ENCODE measurements around the gene ZFYVE28. TPM values are rescaled to one million over a fixed set of nuclear protein-coding genes. Genes with fewer than 3 reads are reported as not detected.

The ZFYVE28 gene
- polyA plus RNA-seq, 1 of the 3 experiments (the other 2 are of a cell fraction), result 3.2 TPM

DNA sequence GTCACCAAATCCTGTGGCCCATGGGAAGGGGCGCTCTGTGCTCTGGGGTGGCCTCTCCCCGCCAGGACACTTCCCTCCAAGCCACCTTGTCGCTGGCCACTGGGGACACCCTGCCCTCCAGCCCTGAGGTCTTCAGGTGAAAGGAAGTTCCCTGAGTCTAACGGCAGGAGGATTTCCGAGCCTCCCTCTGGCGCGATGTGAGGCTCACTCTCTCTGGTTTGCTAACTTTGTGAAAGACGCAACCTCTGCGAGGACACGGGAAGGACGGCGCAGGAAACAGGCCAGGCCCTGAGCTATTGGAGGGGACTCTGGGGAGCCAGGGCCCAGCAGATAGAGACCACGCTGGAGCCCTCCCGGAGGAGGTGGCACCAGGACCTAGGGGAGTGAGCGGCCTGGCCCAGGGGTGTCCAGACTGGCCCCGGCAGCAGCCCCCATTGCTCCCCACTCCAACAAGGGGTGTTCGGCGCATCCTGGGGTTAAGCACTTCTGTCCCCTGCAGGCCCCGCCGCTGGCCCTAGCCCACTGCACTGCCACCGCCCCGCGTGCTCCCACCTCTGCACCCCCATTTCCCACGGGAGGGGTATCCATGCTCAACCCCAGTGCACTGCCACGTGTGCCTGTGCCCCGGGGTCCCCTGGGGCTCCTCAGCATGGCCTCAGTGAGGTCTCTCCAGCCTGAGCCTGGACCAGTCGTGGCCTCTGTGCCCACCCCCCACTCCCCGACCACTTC, 84.4 kb downstream of the ZFYVE28 start:
- H3K9ac ChIP-seq, result no peak overlapping the region
- H3K9me2 ChIP-seq, result no peaks in the 10 kb centered on the region
- H3F3A ChIP-seq (replicated peaks; ENCODE audit: insufficient read depth), result peaks cover 11% of the 10 kb centered on the region
- no peaks in the 10 kb centered on the region for H3K4me1 ChIP-seq (ENCODE audit: control insufficient read depth in 1 of 2, insufficient read depth in 2 of 2, low read depth in 1 of 2, low read length in 1 of 2)
- POLR2A ChIA-PET, result no interaction called here
- DNase-seq, result peak; percentile 48
- H3K4me3 ChIP-seq (ENCODE audit: low read depth in 2 of 2, low read length in 1 of 2), result no peak overlapping the region
- H4K20me1 ChIP-seq (ENCODE audit: insufficient read depth), result no peaks in the 10 kb centered on the region
- CTCF ChIA-PET, result interaction anchor here (1.3 kb wide), 1 partner anchor 615 kb away, joined by 3 read pairs; no protein-coding TSS in a partner anchor
- H3K79me2 ChIP-seq (ENCODE audit: insufficient read depth), result no peaks in the 10 kb centered on the region
- no peaks in the 10 kb centered on the region for H3K27me3 ChIP-seq (ENCODE audit: insufficient read depth)
- WGBS (ENCODE audit: low lambda C conversion rate), result 93% methylated on average over 19 of the region's 28 CpGs
- H3K9me3 ChIP-seq, result no peaks in the 10 kb centered on the region
- no peaks in the 10 kb centered on the region for H3K36me3 ChIP-seq (replicated peaks in 1 of 2; ENCODE audit: control insufficient read depth in 1 of 2, insufficient read depth in 2 of 2, low read length in 1 of 2)
- no peak for TF ChIP-seq RFX5 (IDR thresholded peaks at IDR 0.05; ENCODE audit: low read length)
- no peak for TF ChIP-seq EZH2phosphoT487 (IDR thresholded peaks at IDR 0.05; ENCODE audit: borderline replicate concordance, low read depth)
- no peak for TF ChIP-seq GATA2 (CRISPR knock-in tag; IDR thresholded peaks at IDR 0.05)
- TF ChIP-seq FOXJ3 (CRISPR knock-in tag; IDR thresholded peaks at IDR 0.05), result no peak
- no peak for TF ChIP-seq NFIC (IDR thresholded peaks at IDR 0.05; ENCODE audit: borderline replicate concordance)
- no peak for TF ChIP-seq ELF1 (IDR thresholded peaks at IDR 0.05)
- no peak for TF ChIP-seq CHD2 (IDR thresholded peaks at IDR 0.05; ENCODE audit: low read length, partially characterized antibody)
- TF ChIP-seq, protein P1, sequence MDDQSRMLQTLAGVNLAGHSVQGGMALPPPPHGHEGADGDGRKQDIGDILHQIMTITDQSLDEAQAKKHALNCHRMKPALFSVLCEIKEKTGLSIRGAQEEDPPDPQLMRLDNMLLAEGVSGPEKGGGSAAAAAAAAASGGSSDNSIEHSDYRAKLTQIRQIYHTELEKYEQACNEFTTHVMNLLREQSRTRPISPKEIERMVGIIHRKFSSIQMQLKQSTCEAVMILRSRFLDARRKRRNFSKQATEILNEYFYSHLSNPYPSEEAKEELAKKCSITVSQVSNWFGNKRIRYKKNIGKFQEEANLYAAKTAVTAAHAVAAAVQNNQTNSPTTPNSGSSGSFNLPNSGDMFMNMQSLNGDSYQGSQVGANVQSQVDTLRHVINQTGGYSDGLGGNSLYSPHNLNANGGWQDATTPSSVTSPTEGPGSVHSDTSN (IDR thresholded peaks at IDR 0.05), result no peak
- no peak for TF ChIP-seq TCF12 (IDR thresholded peaks at IDR 0.05)
- TF ChIP-seq, protein P2, sequence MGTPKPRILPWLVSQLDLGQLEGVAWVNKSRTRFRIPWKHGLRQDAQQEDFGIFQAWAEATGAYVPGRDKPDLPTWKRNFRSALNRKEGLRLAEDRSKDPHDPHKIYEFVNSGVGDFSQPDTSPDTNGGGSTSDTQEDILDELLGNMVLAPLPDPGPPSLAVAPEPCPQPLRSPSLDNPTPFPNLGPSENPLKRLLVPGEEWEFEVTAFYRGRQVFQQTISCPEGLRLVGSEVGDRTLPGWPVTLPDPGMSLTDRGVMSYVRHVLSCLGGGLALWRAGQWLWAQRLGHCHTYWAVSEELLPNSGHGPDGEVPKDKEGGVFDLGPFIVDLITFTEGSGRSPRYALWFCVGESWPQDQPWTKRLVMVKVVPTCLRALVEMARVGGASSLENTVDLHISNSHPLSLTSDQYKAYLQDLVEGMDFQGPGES (IDR thresholded peaks at IDR 0.05; ENCODE audit: low read depth, low read length), result no peak
- no peak for TF ChIP-seq RAD21 (IDR thresholded peaks at IDR 0.05; ENCODE audit: low read length)
- no peak overlapping the region for H2AFZ ChIP-seq (ENCODE audit: low read depth)
- no peak overlapping the region for H3K4me2 ChIP-seq
- H3K27ac ChIP-seq (ENCODE audit: low read depth in 2 of 2, low read length in 1 of 2), result no peak overlapping the region

DNA sequence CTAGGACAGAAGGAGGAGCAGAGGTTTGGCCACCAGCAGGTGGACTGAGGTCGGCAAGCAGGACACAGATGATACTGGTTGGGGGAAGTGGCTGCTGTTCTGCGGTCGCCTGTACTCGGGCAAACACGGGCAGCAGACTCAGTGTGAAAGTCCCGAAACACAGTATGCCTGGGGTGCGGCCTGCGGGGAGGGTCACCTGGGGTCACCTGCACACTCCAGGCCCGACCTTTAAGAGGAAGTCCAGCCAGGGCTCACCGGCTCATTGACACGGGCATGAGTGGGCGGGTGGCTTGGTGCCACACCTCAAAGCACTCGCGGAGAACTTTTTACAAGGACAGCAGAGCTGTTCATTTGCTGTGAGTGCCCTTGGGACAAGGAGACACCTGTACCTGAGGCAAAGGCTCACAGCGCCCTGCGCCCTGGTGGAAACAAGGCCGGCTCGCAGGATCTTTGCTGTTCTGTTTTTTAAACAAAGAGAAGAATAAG, 85.0 kb downstream of the ZFYVE28 start:
- DNase-seq, result peak; percentile 26
- CTCF ChIA-PET, result no interaction called here
- POLR2A ChIA-PET, result no interaction called here
- TF ChIP-seq SIN3A (IDR thresholded peaks at IDR 0.05; ENCODE audit: borderline replicate concordance, low read depth, low read length) (no peak), USF2 (IDR thresholded peaks at IDR 0.05; ENCODE audit: borderline replicate concordance, low read depth, low read length) (no peak), FOXJ3 (CRISPR knock-in tag; IDR thresholded peaks at IDR 0.05) (no peak), SMC3 (IDR thresholded peaks at IDR 0.05; ENCODE audit: low read depth, low read length) (no peak), POLR2AphosphoS5 (IDR thresholded peaks at IDR 0.05; ENCODE audit: low read depth, low read length) (no peak), CHD2 (IDR thresholded peaks at IDR 0.05; ENCODE audit: low read length, partially characterized antibody) (no peak), TCF12 (IDR thresholded peaks at IDR 0.05) (no peak), EP300 (IDR thresholded peaks at IDR 0.05; ENCODE audit: borderline replicate concordance in 1 of 2, low read depth in 1 of 2, low read length in 1 of 2) (no peak), ELF1 (IDR thresholded peaks at IDR 0.05) (no peak), FOXM1 (IDR thresholded peaks at IDR 0.05; ENCODE audit: low read depth) (no peak), MXI1 (IDR thresholded peaks at IDR 0.05; ENCODE audit: low read depth, low read length) (no peak), REST (IDR thresholded peaks at IDR 0.05; ENCODE audit: low read depth, low read length) (no peak), TAF1 (IDR thresholded peaks at IDR 0.05; ENCODE audit: borderline replicate concordance, low read depth, low read length) (no peak), GABPA (IDR thresholded peaks at IDR 0.05; ENCODE audit: low read depth) (no peak)

More for the DNA sequence above, 85.0 kb downstream of the ZFYVE28 start:
- Histone ChIP-seq H3K9ac (no peak overlapping the region), H2AFZ (ENCODE audit: low read depth) (no peak overlapping the region), H3F3A (replicated peaks; ENCODE audit: insufficient read depth) (peaks cover 11% of the 10 kb centered on the region), H3K9me2 (no peaks in the 10 kb centered on the region), H3K27me3 (ENCODE audit: insufficient read depth) (no peaks in the 10 kb centered on the region), H3K4me1 (ENCODE audit: control insufficient read depth in 1 of 2, insufficient read depth in 2 of 2, low read depth in 1 of 2, low read length in 1 of 2) (no peaks in the 10 kb centered on the region), H3K36me3 (replicated peaks in 1 of 2; ENCODE audit: control insufficient read depth in 1 of 2, insufficient read depth in 2 of 2, low read length in 1 of 2) (no peaks in the 10 kb centered on the region), H3K9me3 (no peaks in the 10 kb centered on the region), H3K27ac (ENCODE audit: low read depth in 2 of 2, low read length in 1 of 2) (no peak overlapping the region), H3K79me2 (ENCODE audit: insufficient read depth) (no peaks in the 10 kb centered on the region), H3K4me3 (ENCODE audit: low read depth in 2 of 2, low read length in 1 of 2) (no peak overlapping the region), H4K20me1 (ENCODE audit: insufficient read depth) (no peaks in the 10 kb centered on the region), H3K4me2 (no peak overlapping the region)
- WGBS (ENCODE audit: low lambda C conversion rate), result 93% methylated on average over 12 of the region's 18 CpGs

Data from SK-N-SH (cell line).